H1 (cell line): ENCODE data around the gene ACTN4. TPM values are rescaled to one million over a fixed set of nuclear protein-coding genes. Genes with fewer than 3 reads are reported as not detected.
A peak's percentile ranks its signal among the peaks of the same experiment; 100 is the strongest.

ENCODE experiments used
- CREB1 ChIP-seq: IDR thresholded peaks from 2 replicates; pipeline ENCODE4 v1.6.1; 2012; ENCODE audit warnings: inconsistent platforms
- FOSL1 ChIP-seq: IDR thresholded peaks from 2 replicates; pipeline ENCODE4 v1.6.1; 2011; ENCODE audit warnings: mild to moderate bottlenecking, low read depth, low read length, moderate library complexity; ENCODE audit not compliant: insufficient read depth
- HDAC6 ChIP-seq: IDR thresholded peaks from one replicate; pipeline ENCODE4 v1.7.1; 2012; ENCODE audit warnings: low read depth, mild to moderate bottlenecking, inconsistent platforms, low read length, moderate library complexity
- NANOG ChIP-seq: IDR thresholded peaks from 2 replicates; pipeline ENCODE4 v1.6.1; 2011; ENCODE audit warnings: low read length, low read depth, mild to moderate bottlenecking, inconsistent platforms; ENCODE audit not compliant: insufficient read depth, poor library complexity, severe bottlenecking
- RBBP5 ChIP-seq: IDR thresholded peaks from 2 replicates; pipeline ENCODE4 v1.7.1; 2012; ENCODE audit warnings: low read depth, mild to moderate bottlenecking, inconsistent platforms, low read length, moderate library complexity, borderline replicate concordance
- SAP30 ChIP-seq: fragments of 300-600 bp; sonication (generic); IDR thresholded peaks from 2 replicates; pipeline ENCODE4 v1.7.1; 2012; ENCODE audit warnings: low read length, moderate library complexity, mild to moderate bottlenecking, inconsistent platforms; ENCODE audit not compliant: insufficient read depth, insufficient replicate concordance
- SRF ChIP-seq: IDR thresholded peaks from 2 replicates; pipeline ENCODE4 v1.6.1; 2011; ENCODE audit warnings: mild to moderate bottlenecking, low read depth, low read length, moderate library complexity
- TCF12 ChIP-seq: IDR thresholded peaks from 2 replicates; pipeline ENCODE4 v1.6.1; 2011; ENCODE audit warnings: low read depth, mild to moderate bottlenecking, low read length
- polyA plus RNA-seq, 7 experiments: library from polyadenylated mRNA; depleted of rRNA in 3 of 7; stranded (reverse) in 5 of 7; unstranded in 2 of 7; fragments of >200 nt in 5 of 7; fragments of 200-250 nt in 2 of 7; gene quantifications; 1 replicate in 5 of 7; 2 replicates in 1 of 7; 4 replicates in 1 of 7; pipeline versions ENCODE4 v1.2.1 to v1.2.3, GENCODE V29; 2011 to 2013; ENCODE audit warnings: missing spikeins in 2 of 7, mixed read lengths in 2 of 7
- total RNA-seq: library from RNA; stranded (reverse); fragmentation: NEBNext Ultra II Directional; extraction: Animal tissue kit (Norgen Biotek cat#: 25700); gene quantifications from 2 replicates; pipeline ENCODE4 v1.2.1, GENCODE V29; 2021
- TF ChIP-seq, protein P1 (sequence below): fragments of 300-600 bp; sonication (generic); IDR thresholded peaks from 2 replicates; pipeline ENCODE4 v1.7.1; 2012; ENCODE audit warnings: low read length, moderate library complexity, mild to moderate bottlenecking, inconsistent platforms; ENCODE audit not compliant: insufficient replicate concordance

The ACTN4 gene
- total and polyA plus RNA-seq, 2 of the 8 experiments (the other 6 are each of a cell fraction or from before 2014, with no cell fraction given): 211 to 520 TPM

DNA sequence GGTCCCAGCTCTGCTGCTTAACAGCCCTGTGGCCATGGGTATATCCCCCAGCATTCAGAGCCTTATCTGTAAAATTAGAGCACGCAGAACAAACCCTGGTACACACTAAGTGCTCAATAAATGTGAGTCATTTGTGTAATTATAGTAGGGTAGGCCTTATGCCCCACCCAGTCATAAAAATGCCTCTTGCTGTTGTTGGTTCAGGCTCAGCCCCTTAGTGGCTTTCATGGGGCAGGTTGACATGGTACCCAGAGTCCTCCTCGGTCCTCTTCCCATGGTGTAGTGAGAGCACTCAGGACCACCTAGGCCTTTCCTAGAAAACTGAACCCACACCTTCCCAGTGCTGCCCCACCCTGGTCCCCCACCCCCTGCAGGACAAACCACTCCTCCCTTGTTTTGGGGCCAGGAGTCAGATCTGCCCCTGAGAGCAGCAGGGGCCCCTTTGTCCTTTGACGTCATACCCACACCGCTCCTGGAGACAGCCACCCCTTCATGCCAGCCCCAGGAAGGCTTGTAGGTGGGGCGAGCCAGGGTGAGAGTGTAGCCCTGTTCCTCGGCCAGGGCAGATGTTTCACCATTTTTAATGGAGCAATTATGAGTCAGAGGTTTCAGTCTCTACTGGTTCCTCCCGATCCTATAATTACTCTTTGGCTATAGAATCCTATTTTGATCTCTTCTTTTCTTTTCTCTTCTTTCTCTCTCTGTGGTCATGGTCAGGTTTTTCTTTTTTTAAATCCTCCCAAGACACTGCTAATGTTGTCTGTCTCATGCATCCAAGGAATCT is 36.8 kb downstream of the ACTN4 start (continued):
- TF ChIP-seq, protein P1, sequence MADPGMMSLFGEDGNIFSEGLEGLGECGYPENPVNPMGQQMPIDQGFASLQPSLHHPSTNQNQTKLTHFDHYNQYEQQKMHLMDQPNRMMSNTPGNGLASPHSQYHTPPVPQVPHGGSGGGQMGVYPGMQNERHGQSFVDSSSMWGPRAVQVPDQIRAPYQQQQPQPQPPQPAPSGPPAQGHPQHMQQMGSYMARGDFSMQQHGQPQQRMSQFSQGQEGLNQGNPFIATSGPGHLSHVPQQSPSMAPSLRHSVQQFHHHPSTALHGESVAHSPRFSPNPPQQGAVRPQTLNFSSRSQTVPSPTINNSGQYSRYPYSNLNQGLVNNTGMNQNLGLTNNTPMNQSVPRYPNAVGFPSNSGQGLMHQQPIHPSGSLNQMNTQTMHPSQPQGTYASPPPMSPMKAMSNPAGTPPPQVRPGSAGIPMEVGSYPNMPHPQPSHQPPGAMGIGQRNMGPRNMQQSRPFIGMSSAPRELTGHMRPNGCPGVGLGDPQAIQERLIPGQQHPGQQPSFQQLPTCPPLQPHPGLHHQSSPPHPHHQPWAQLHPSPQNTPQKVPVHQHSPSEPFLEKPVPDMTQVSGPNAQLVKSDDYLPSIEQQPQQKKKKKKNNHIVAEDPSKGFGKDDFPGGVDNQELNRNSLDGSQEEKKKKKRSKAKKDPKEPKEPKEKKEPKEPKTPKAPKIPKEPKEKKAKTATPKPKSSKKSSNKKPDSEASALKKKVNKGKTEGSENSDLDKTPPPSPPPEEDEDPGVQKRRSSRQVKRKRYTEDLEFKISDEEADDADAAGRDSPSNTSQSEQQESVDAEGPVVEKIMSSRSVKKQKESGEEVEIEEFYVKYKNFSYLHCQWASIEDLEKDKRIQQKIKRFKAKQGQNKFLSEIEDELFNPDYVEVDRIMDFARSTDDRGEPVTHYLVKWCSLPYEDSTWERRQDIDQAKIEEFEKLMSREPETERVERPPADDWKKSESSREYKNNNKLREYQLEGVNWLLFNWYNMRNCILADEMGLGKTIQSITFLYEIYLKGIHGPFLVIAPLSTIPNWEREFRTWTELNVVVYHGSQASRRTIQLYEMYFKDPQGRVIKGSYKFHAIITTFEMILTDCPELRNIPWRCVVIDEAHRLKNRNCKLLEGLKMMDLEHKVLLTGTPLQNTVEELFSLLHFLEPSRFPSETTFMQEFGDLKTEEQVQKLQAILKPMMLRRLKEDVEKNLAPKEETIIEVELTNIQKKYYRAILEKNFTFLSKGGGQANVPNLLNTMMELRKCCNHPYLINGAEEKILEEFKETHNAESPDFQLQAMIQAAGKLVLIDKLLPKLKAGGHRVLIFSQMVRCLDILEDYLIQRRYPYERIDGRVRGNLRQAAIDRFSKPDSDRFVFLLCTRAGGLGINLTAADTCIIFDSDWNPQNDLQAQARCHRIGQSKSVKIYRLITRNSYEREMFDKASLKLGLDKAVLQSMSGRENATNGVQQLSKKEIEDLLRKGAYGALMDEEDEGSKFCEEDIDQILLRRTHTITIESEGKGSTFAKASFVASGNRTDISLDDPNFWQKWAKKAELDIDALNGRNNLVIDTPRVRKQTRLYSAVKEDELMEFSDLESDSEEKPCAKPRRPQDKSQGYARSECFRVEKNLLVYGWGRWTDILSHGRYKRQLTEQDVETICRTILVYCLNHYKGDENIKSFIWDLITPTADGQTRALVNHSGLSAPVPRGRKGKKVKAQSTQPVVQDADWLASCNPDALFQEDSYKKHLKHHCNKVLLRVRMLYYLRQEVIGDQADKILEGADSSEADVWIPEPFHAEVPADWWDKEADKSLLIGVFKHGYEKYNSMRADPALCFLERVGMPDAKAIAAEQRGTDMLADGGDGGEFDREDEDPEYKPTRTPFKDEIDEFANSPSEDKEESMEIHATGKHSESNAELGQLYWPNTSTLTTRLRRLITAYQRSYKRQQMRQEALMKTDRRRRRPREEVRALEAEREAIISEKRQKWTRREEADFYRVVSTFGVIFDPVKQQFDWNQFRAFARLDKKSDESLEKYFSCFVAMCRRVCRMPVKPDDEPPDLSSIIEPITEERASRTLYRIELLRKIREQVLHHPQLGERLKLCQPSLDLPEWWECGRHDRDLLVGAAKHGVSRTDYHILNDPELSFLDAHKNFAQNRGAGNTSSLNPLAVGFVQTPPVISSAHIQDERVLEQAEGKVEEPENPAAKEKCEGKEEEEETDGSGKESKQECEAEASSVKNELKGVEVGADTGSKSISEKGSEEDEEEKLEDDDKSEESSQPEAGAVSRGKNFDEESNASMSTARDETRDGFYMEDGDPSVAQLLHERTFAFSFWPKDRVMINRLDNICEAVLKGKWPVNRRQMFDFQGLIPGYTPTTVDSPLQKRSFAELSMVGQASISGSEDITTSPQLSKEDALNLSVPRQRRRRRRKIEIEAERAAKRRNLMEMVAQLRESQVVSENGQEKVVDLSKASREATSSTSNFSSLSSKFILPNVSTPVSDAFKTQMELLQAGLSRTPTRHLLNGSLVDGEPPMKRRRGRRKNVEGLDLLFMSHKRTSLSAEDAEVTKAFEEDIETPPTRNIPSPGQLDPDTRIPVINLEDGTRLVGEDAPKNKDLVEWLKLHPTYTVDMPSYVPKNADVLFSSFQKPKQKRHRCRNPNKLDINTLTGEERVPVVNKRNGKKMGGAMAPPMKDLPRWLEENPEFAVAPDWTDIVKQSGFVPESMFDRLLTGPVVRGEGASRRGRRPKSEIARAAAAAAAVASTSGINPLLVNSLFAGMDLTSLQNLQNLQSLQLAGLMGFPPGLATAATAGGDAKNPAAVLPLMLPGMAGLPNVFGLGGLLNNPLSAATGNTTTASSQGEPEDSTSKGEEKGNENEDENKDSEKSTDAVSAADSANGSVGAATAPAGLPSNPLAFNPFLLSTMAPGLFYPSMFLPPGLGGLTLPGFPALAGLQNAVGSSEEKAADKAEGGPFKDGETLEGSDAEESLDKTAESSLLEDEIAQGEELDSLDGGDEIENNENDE: no peak
- TF ChIP-seq NANOG (no peak), FOSL1 (no peak), CREB1 (peak; percentile 71), RBBP5 (no peak), HDAC6 (no peak), SAP30 (no peak), SRF (no peak), TCF12 (no peak)
